HEK293 (cell line): Measurements from ENCODE around the gene OR10A3.

Source experiments
- REPIN1 ChIP-seq: fragments of 450-650 bp; formaldehyde crosslinking; IDR thresholded peaks from 2 replicates; pipeline ENCODE4 v1.5.1; 2017; ENCODE audit warnings: missing biosample characterization, missing genetic modification characterization, low read depth
- ZNF23 ChIP-seq: fragments of 450-650 bp; formaldehyde crosslinking; IDR thresholded peaks from 2 replicates; pipeline ENCODE4 v1.5.1; 2016; ENCODE audit warnings: missing biosample characterization, missing genetic modification characterization, borderline replicate concordance
- TF ChIP-seq, protein P1 (sequence below): fragments of 450-650 bp; formaldehyde crosslinking; IDR thresholded peaks from 2 replicates; pipeline ENCODE4 v1.5.1; 2016; ENCODE audit warnings: missing biosample characterization, missing genetic modification characterization
- TF ChIP-seq, protein P2 (sequence below): fragments of 450-650 bp; formaldehyde crosslinking; IDR thresholded peaks from 2 replicates; pipeline ENCODE4 v1.5.1; 2017; ENCODE audit warnings: missing biosample characterization, missing genetic modification characterization

GRCh38 chr11:7890417-7891172 lies 50.9 kb downstream of the OR10A3 start:
- TF ChIP-seq ZNF23 (tag by site-specific recombination) (no peak), REPIN1 (no peak)
- TF ChIP-seq, protein P1, sequence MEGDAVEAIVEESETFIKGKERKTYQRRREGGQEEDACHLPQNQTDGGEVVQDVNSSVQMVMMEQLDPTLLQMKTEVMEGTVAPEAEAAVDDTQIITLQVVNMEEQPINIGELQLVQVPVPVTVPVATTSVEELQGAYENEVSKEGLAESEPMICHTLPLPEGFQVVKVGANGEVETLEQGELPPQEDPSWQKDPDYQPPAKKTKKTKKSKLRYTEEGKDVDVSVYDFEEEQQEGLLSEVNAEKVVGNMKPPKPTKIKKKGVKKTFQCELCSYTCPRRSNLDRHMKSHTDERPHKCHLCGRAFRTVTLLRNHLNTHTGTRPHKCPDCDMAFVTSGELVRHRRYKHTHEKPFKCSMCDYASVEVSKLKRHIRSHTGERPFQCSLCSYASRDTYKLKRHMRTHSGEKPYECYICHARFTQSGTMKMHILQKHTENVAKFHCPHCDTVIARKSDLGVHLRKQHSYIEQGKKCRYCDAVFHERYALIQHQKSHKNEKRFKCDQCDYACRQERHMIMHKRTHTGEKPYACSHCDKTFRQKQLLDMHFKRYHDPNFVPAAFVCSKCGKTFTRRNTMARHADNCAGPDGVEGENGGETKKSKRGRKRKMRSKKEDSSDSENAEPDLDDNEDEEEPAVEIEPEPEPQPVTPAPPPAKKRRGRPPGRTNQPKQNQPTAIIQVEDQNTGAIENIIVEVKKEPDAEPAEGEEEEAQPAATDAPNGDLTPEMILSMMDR (tag by site-specific recombination), result no peak
- TF ChIP-seq, protein P2, sequence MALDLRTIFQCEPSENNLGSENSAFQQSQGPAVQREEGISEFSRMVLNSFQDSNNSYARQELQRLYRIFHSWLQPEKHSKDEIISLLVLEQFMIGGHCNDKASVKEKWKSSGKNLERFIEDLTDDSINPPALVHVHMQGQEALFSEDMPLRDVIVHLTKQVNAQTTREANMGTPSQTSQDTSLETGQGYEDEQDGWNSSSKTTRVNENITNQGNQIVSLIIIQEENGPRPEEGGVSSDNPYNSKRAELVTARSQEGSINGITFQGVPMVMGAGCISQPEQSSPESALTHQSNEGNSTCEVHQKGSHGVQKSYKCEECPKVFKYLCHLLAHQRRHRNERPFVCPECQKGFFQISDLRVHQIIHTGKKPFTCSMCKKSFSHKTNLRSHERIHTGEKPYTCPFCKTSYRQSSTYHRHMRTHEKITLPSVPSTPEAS, result no peak
